Esophagus squamous epithelium (tissue), 4 donors: ENCODE results near the gene SCGB1D4.
"Not testable (repeated sequence)": the region's sequence is repeated elsewhere in the genome, so short reads cannot be mapped to it uniquely, and the experiment has no call there.

Experiments used
- CTCF ChIP-seq, 6 experiments: fragments of 450-650 bp in 4 of 6; fragments of 200-600 bp in 2 of 6; sonication (generic) in 2 of 6; IDR thresholded peaks; one replicate each; pipeline ENCODE4 v1.5.1; 2016 to 2019; ENCODE audit warnings: antibody characterized with exemption in 6 of 6, mild to moderate bottlenecking in 4 of 6, moderate library complexity in 4 of 6
- POLR2A ChIP-seq, 4 donors: fragments of 450-650 bp; IDR thresholded peaks; one replicate each; pipeline ENCODE4 v1.6.1; 2017; ENCODE audit warnings: antibody characterized with exemption in 4 of 4, mild to moderate bottlenecking in 4 of 4, moderate library complexity in 3 of 4

GRCh38 chr11:62336949-62337302, 38.1 kb upstream of the SCGB1D4 start:
- TF ChIP-seq POLR2A, CTCF (IDR thresholded peaks at IDR 0.05): not testable (repeated sequence)
